T-helper 1 cell treated with Interleukin-12 subunit alpha and Interleukin-12 subunit beta and Interleukin-4 antibody, amounts not matched to agents 30 ng/mL and 1 ng/mL, for 36 hours (primary cell): Measurements from ENCODE around the gene LONP2. TPM values are rescaled to one million over a fixed set of nuclear protein-coding genes. Genes with fewer than 3 reads are reported as not detected.
"Not testable (repeated sequence)": the region's sequence is repeated elsewhere in the genome, so short reads cannot be mapped to it uniquely, and the experiment has no call there.

ENCODE experiments used
- intact Hi-C: fragments of 100-400 bp; cut with micrococcal nuclease; formaldehyde crosslinking; loops from one replicate; pipeline ENCODE4 v1.15.1; 2024
- total RNA-seq: library from RNA; stranded (reverse); gene quantifications from 2 replicates; pipeline ENCODE4 v1.2.3, GENCODE V29; 2022

LONP2 gene
- total RNA-seq, 1 donor from 2014 or later = 61.8 TPM

- intact Hi-C loops = loop anchor here (10.0 kb wide), 1 partner anchor 1217 kb away; the partner anchor contains the start of gene NETO2
Measured at GRCh38 chr16:48361540-48362144, 117.5 kb downstream of the LONP2 start.

GRCh38 chr16:48365025-48365600, 121.0 kb downstream of the LONP2 start:
- intact Hi-C loops = loop anchor here (1.0 to 10.0 kb wide), 5 partner anchors 192 to 1676 kb away; partner anchors contain the start of genes DNAJA2, ITFG1, NETO2 and ORC6

- intact Hi-C loops = loop anchor here (1.0 to 10.0 kb wide), 13 partner anchors 12 to 1676 kb away; partner anchors contain the start of genes DNAJA2, ITFG1, LONP2 and NETO2
Measured at GRCh38 chr16:48365601-48366164, 121.6 kb downstream of the LONP2 start.

GRCh38 chr16:48366165-48367093, 122.3 kb downstream of the LONP2 start:
- intact Hi-C loops = loop anchor here (1.0 to 10.0 kb wide), 12 partner anchors 13 to 1394 kb away; partner anchors contain the start of genes DNAJA2, ITFG1, LONP2 and NETO2

- intact Hi-C loops = loop anchor here (5.0 to 10.0 kb wide), 4 partner anchors 190 to 1395 kb away; partner anchors contain the start of genes DNAJA2, ITFG1, NETO2 and PHKB
Measured at GRCh38 chr16:48367441-48368049, 123.4 kb downstream of the LONP2 start.

- intact Hi-C loops = loop anchor here (5.0 to 10.0 kb wide), 4 partner anchors 188 to 1397 kb away; partner anchors contain the start of genes DNAJA2, ITFG1, NETO2 and PHKB
Measured at GRCh38 chr16:48369765-48370164, 125.7 kb downstream of the LONP2 start.

- intact Hi-C loops = no loop called here
Measured at GRCh38 chr16:48370229-48370628, 126.1 kb downstream of the LONP2 start.

- intact Hi-C loops = not testable (repeated sequence)
Measured at GRCh38 chr16:48370668-48371392, 126.7 kb downstream of the LONP2 start.

- intact Hi-C loops = no loop called here
Measured at GRCh38 chr16:48371393-48371780, 127.3 kb downstream of the LONP2 start.

GRCh38 chr16:48372744-48373143, 128.6 kb downstream of the LONP2 start:
- intact Hi-C loops = no loop called here

- intact Hi-C loops = no loop called here
Measured at GRCh38 chr16:48373258-48374029, 129.3 kb downstream of the LONP2 start.

- intact Hi-C loops = no loop called here
Measured at GRCh38 chr16:48374255-48374654, 130.2 kb downstream of the LONP2 start.

- intact Hi-C loops = not testable (repeated sequence)
Measured at GRCh38 chr16:48377301-48377700, 133.2 kb downstream of the LONP2 start.

- intact Hi-C loops = no loop called here
Measured at GRCh38 chr16:48378276-48378675, 134.2 kb downstream of the LONP2 start.

GRCh38 chr16:48378836-48379235, 134.7 kb downstream of the LONP2 start:
- intact Hi-C loops = no loop called here

GRCh38 chr16:48381201-48381600, 137.1 kb downstream of the LONP2 start:
- intact Hi-C loops = loop anchor here (5.0 to 10.0 kb wide), 3 partner anchors 64 to 1684 kb away; partner anchors contain the start of gene HEATR3

GRCh38 chr16:48382131-48382530, 138.0 kb downstream of the LONP2 start:
- intact Hi-C loops = loop anchor here (5.0 to 10.0 kb wide), 3 partner anchors 65 to 1683 kb away; partner anchors contain the start of gene HEATR3

- intact Hi-C loops = loop anchor here (5.0 to 10.0 kb wide), 3 partner anchors 66 to 1682 kb away; partner anchors contain the start of gene HEATR3
Measured at GRCh38 chr16:48383009-48383876, 139.1 kb downstream of the LONP2 start.
